SK-N-SH treated with all-trans-retinoic acid at 6 μM for 48 hours (cell line): ENCODE data around the gene PURB.

Experiments used
- ISL1 ChIP-seq: fragments of 250-450 bp; sonication (Bioruptor Pico); IDR thresholded peaks from 2 replicates; pipeline ENCODE4 v2.1.2; 2022; ENCODE audit warnings: mild to moderate bottlenecking, moderate library complexity
- OSR1 ChIP-seq: fragments of 250-450 bp; sonication (Bioruptor Pico); IDR thresholded peaks from 2 replicates; pipeline ENCODE4 v1.8.0; 2022; ENCODE audit warnings: moderate library complexity, mild to moderate bottlenecking, inconsistent platforms
- PATZ1 ChIP-seq: fragments of 250-450 bp; sonication (Bioruptor Pico); IDR thresholded peaks from 2 replicates; pipeline ENCODE4 v1.8.0; 2020; ENCODE audit warnings: mild to moderate bottlenecking, moderate library complexity, borderline replicate concordance
- SNAI2 ChIP-seq: fragments of 250-450 bp; sonication (Bioruptor Pico); IDR thresholded peaks from 2 replicates; pipeline ENCODE4 v1.5.0; 2020; ENCODE audit warnings: mild to moderate bottlenecking, moderate library complexity
- ZFP3 ChIP-seq: fragments of 250-450 bp; sonication (Bioruptor Pico); IDR thresholded peaks from 2 replicates; pipeline ENCODE4 v1.5.0; 2020; ENCODE audit warnings: mild to moderate bottlenecking, moderate library complexity
- ZNF70 ChIP-seq: fragments of 450-650 bp; formaldehyde crosslinking; IDR thresholded peaks from 2 replicates; pipeline ENCODE4 v1.5.0; 2020; ENCODE audit warnings: mild to moderate bottlenecking, moderate library complexity

DNA sequence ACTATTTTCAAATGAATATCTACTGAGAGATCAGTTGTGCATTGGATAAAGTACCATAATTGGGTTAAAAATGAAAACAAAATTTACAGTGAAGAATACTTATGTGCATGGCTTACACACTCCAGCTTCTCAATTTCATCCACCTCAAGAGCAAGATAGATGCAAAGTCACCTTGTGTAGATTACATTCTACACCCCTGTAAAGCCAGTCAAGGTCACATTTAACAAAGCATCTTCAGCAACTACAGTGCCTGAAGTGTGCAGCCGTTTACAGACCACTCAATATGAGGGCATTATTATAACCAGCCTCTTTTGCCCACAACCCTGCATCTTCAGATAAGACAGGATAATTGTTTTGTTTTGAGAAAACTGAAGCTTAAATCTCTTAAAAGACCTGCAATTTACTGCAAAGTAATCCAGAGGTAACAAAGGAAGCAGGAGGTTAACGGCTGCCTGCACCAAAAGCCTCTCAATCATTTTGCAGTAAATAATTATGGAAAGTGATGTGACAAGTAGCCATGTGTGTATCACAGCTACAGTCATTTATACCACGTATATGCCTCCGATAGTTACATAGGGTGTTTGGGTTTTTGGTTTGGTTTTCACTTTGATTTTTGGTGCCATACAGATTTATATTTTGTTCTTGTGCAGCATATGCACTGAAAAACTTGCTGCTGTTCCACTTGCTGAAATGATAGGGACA is 4.9 kb downstream of the PURB start:
- TF ChIP-seq ZFP3 (CRISPR knock-in tag) (no peak), ZNF70 (CRISPR knock-in tag) (no peak), PATZ1 (CRISPR knock-in tag) (no peak), SNAI2 (CRISPR knock-in tag) (no peak), OSR1 (no peak), ISL1 (CRISPR knock-in tag) (no peak)
